ENCODE data around the gene HIVEP3.

Gene HIVEP3

GRCh38 chr1:41872074-41872473, 46.6 kb downstream of the HIVEP3 start:
- H3K4me3 ChIP-seq (ENCODE audit: low read depth, low read length), result no peak overlapping the region
- no peak for TF ChIP-seq CTCF (IDR thresholded peaks at IDR 0.05; ENCODE audit: low read depth, low read length)

GRCh38 chr1:41870076-41870562, 48.6 kb downstream of the HIVEP3 start:
- H3K4me3 ChIP-seq (ENCODE audit: low read depth, low read length), result no peak overlapping the region
- no peak for TF ChIP-seq CTCF (IDR thresholded peaks at IDR 0.05; ENCODE audit: low read depth, low read length)

- TF ChIP-seq CTCF (IDR thresholded peaks at IDR 0.05; ENCODE audit: low read depth, low read length), result no peak
- no peak overlapping the region for H3K4me3 ChIP-seq (ENCODE audit: low read depth, low read length)
Measured at GRCh38 chr1:41868241-41868998, 50.3 kb downstream of the HIVEP3 start.

GRCh38 chr1:41866285-41866684, 52.4 kb downstream of the HIVEP3 start:
- no peak overlapping the region for H3K4me3 ChIP-seq (ENCODE audit: low read depth, low read length)
- no peak for TF ChIP-seq CTCF (IDR thresholded peaks at IDR 0.05; ENCODE audit: low read depth, low read length)

- no peak overlapping the region for H3K4me3 ChIP-seq (ENCODE audit: low read depth, low read length)
- no peak for TF ChIP-seq CTCF (IDR thresholded peaks at IDR 0.05; ENCODE audit: low read depth, low read length)
Measured at GRCh38 chr1:41864471-41865040, 54.2 kb downstream of the HIVEP3 start.

- H3K4me3 ChIP-seq (ENCODE audit: low read depth, low read length), result no peak overlapping the region
- no peak for TF ChIP-seq CTCF (IDR thresholded peaks at IDR 0.05; ENCODE audit: low read depth, low read length)
Measured at GRCh38 chr1:41863718-41864117, 55.0 kb downstream of the HIVEP3 start.

Measured in WI38 (cell line).